HepG2 (cell line): ENCODE results near the gene USP24. TPM values are rescaled to one million over a fixed set of nuclear protein-coding genes. Genes with fewer than 3 reads are reported as not detected.

Experiments used
- ATAC-seq: fragments of 200-7000 bp; cut with Tn5 transposase; 3 replicates; pipeline ENCODE4 v1.9.1; 2020; ENCODE audit warnings: mild to moderate bottlenecking, moderate library complexity
- BruUV-seq: library from RNA; stranded (reverse); fragments of 400-500 nt; replicated peaks from 2 replicates; lab custom pipeline; 2021; lab: Mats Ljungman, UMichigan
- CTCF ChIA-PET: fragments of 300-600 bp; formaldehyde crosslinking; extraction: SDS; loops from one replicate; lab custom pipeline; 2021; ENCODE audit warnings: low total read pairs, inconsistent platforms, low intra/inter-chr PET ratio; lab: Yijun Ruan, JAX
- POLR2A ChIA-PET: fragments of 350-600 bp; sonication (Branson Sonifier 250); formaldehyde crosslinking; loops from one replicate; lab custom pipeline; 2020; ENCODE audit warnings: antibody characterized with exemption, inconsistent platforms; lab: Yijun Ruan, JAX
- DNase-seq: peaks from one replicate; pipeline ENCODE4 v3.0.0-alpha.2; 2015; ENCODE audit warnings: low spot score
- FAIRE-seq: peaks from 3 replicates; lab custom pipeline; 2011; peaks lifted over from hg19 to GRCh38; lab: Jason Lieb, UNC
- H2AFZ ChIP-seq: one replicate; pipeline ENCODE4 v1.6.1; 2011; ENCODE audit warnings: low read length, inconsistent platforms
- H3K27ac ChIP-seq: fragments of 300-600 bp; 3 replicates; pipeline ENCODE4 v1.8.0; 2011; ENCODE audit warnings: mixed run types, mild to moderate bottlenecking, mixed read lengths, low read length, inconsistent platforms; ENCODE audit not compliant: insufficient read depth; ENCODE audit errors: extremely low read length
- H3K27me3 ChIP-seq, 2 experiments: fragments of 200-600 bp in 1 of 2; 2 replicates in 1 of 2; 3 replicates in 1 of 2; pipeline versions ENCODE4 v1.6.0 to v1.8.0; 2011; ENCODE audit warnings: low read length in 2 of 2, mild to moderate bottlenecking in 2 of 2, moderate library complexity in 2 of 2, inconsistent platforms in 1 of 2; ENCODE audit not compliant: insufficient read depth in 2 of 2, control insufficient read depth in 1 of 2
- H3K36me3 ChIP-seq, 2 experiments: fragments of 200-600 bp in 1 of 2; replicated peaks in 1 of 2; 2 replicates in 1 of 2; 3 replicates in 1 of 2; pipeline versions ENCODE4 v1.5.1 to v1.8.0; 2011; ENCODE audit warnings: low read length in 2 of 2, inconsistent platforms in 1 of 2; ENCODE audit not compliant: insufficient read depth in 2 of 2, control insufficient read depth in 1 of 2
- H3K4me1 ChIP-seq: 2 replicates; pipeline ENCODE4 v1.5.1; 2012; ENCODE audit warnings: low read length, inconsistent platforms; ENCODE audit not compliant: insufficient read depth
- H3K4me2 ChIP-seq: 2 replicates; pipeline ENCODE4 v1.6.0; 2011; ENCODE audit warnings: low read depth, low read length, inconsistent platforms
- H3K4me3 ChIP-seq, 3 experiments: fragments of 200-600 bp in 1 of 3; sonication (generic), shearing (Covaris generic) in 1 of 3; replicated peaks in 1 of 3; 2 replicates each; pipeline ENCODE4 v1.5.1; 2011 to 2016; ENCODE audit warnings: low read length in 3 of 3, inconsistent platforms in 2 of 3, low read depth in 2 of 3, mild to moderate bottlenecking in 2 of 3, control low read depth in 1 of 3, mixed read lengths in 1 of 3; ENCODE audit not compliant: insufficient read depth in 1 of 3
- H3K79me2 ChIP-seq: one replicate; pipeline ENCODE4 v1.6.1; 2011; ENCODE audit warnings: low read length, inconsistent platforms; ENCODE audit not compliant: insufficient read depth
- H3K9ac ChIP-seq: 2 replicates; pipeline ENCODE4 v1.6.0; 2011; ENCODE audit warnings: mild to moderate bottlenecking, low read depth, low read length, inconsistent platforms; ENCODE audit not compliant: insufficient read depth
- H3K9me3 ChIP-seq: 2 replicates; pipeline ENCODE4 v1.5.1; 2012; ENCODE audit warnings: mild to moderate bottlenecking, low read length
- H4K20me1 ChIP-seq: 2 replicates; pipeline ENCODE4 v1.6.0; 2011; ENCODE audit warnings: inconsistent platforms, mild to moderate bottlenecking, low read length, moderate library complexity; ENCODE audit not compliant: insufficient read depth
- NFAT5 ChIP-seq: sonication (generic); formaldehyde crosslinking; IDR thresholded peaks from 2 replicates; pipeline ENCODE4 v1.4.0; 2020; ENCODE audit warnings: missing genetic modification reagents
- RXRB ChIP-seq: IDR thresholded peaks from 2 replicates; pipeline ENCODE4 v1.6.1; 2016; ENCODE audit warnings: borderline replicate concordance, missing genetic modification reagents, missing compliant biosample characterization
- SOX6 ChIP-seq, 2 experiments: fragments of 450-650 bp in 1 of 2; sonication (generic) in 1 of 2; formaldehyde crosslinking in 1 of 2; IDR thresholded peaks; 2 replicates each; pipeline versions ENCODE4 v1.4.0 to v1.6.1; 2017 to 2020; ENCODE audit warnings: antibody characterized with exemption in 1 of 2, mild to moderate bottlenecking in 1 of 2, missing genetic modification reagents in 1 of 2
- ZNF24 ChIP-seq: fragments of 450-650 bp; IDR thresholded peaks from 2 replicates; pipeline ENCODE4 v1.6.1; 2017; ENCODE audit warnings: antibody characterized with exemption, mild to moderate bottlenecking
- ZNF513 ChIP-seq: sonication (generic); formaldehyde crosslinking; conservative IDR thresholded peaks from 2 replicates; pipeline ENCODE4 v1.5.0; 2020; ENCODE audit warnings: missing genetic modification reagents
- ZNF547 ChIP-seq: sonication (generic); formaldehyde crosslinking; IDR thresholded peaks from 2 replicates; pipeline ENCODE4 v1.5.1; 2020; ENCODE audit warnings: mild to moderate bottlenecking, missing genetic modification reagents
- WGBS: methylation state at CpG from one replicate; pipeline ENCODE4 v1.1.6; 2017; ENCODE audit warnings: low lambda C conversion rate; 5-methylcytosine and 5-hydroxymethylcytosine counted together
- in situ Hi-C: cut with HindIII; loops from 2 replicates; pipeline ENCODE4 v1.10.0; 2017; ENCODE audit warnings: low pct_unique_long_range_greater_than_20kb; ENCODE audit not compliant: extremely low pct_ligation_motif_present
- intact Hi-C: fragments of 100-400 bp; cut with micrococcal nuclease; formaldehyde crosslinking; loops from one replicate; pipeline ENCODE4 v1.10.0; 2022; ENCODE audit not compliant: unreplicated experiment
- polyA plus RNA-seq, 8 experiments: library from polyadenylated mRNA; depleted of rRNA in 3 of 8; stranded (reverse) in 7 of 8; unstranded in 1 of 8; fragments of >200 nt; fragmentation: Illumina TruSeq in 4 of 8; extraction: Trizol in 4 of 8; gene quantifications; 2 replicates each; pipeline versions ENCODE4 v1.2.1 to v1.2.3, GENCODE V29; 2011 to 2016; ENCODE audit warnings: low read depth in 4 of 8, missing spikeins in 1 of 8, mixed read lengths in 1 of 8; ENCODE audit not compliant: insufficient read depth in 1 of 8
- total RNA-seq, 5 experiments: library from RNA; depleted of rRNA; stranded (reverse); fragments of >200 nt; fragmentation: Illumina TruSeq; extraction: Trizol; gene quantifications; 2 replicates each; pipeline ENCODE4 v1.2.3, GENCODE V29; 2016; ENCODE audit warnings: low read depth in 1 of 5
- TF ChIP-seq, protein P1 (sequence below): sonication (generic); formaldehyde crosslinking; IDR thresholded peaks from 2 replicates; pipeline ENCODE4 v1.8.1; 2023; ENCODE audit warnings: mild to moderate bottlenecking, moderate library complexity, missing genetic modification reagents
- TF ChIP-seq, protein P2 (sequence below): fragments of 450-650 bp; IDR thresholded peaks from 2 replicates; pipeline ENCODE4 v1.6.1; 2016

The USP24 gene
- total and polyA plus RNA-seq, 2 of the 13 experiments (the other 11 are each of a cell fraction or from before 2014, with no cell fraction given): 18.8 to 47.6 TPM

- Histone ChIP-seq H3K27me3 (no peaks in the 10 kb centered on the region), H3K4me3 (no peak overlapping the region), H2AFZ (no peak overlapping the region), H3K4me1 (peaks cover 15% of the 10 kb centered on the region), H4K20me1 (no peaks in the 10 kb centered on the region), H3K9me3 (no peaks in the 10 kb centered on the region), H3K4me2 (no peak overlapping the region), H3K9ac (no peak overlapping the region), H3K27ac (no peak overlapping the region), H3K36me3 (peaks cover 37 to 78% of the 10 kb centered on the region in 2 experiments), H3K79me2 (no peaks in the 10 kb centered on the region)
- ATAC-seq: no peak
- POLR2A ChIA-PET: no interaction called here
- no peak for DNase-seq
- WGBS: 96% methylated on average over 2 of the region's 2 CpGs
- intact Hi-C loops (loop anchor here (10.0 kb wide), 1 partner anchor 200 kb away; no protein-coding TSS in a partner anchor), in situ Hi-C loops (no loop called here)
- no peak for FAIRE-seq
- CTCF ChIA-PET: no interaction called here
- no peak for TF ChIP-seq ZNF547 (CRISPR knock-in tag)
- TF ChIP-seq ZNF24: no peak
- no peak for TF ChIP-seq RXRB (CRISPR knock-in tag)
- TF ChIP-seq NFAT5: no peak
- TF ChIP-seq, protein P1, sequence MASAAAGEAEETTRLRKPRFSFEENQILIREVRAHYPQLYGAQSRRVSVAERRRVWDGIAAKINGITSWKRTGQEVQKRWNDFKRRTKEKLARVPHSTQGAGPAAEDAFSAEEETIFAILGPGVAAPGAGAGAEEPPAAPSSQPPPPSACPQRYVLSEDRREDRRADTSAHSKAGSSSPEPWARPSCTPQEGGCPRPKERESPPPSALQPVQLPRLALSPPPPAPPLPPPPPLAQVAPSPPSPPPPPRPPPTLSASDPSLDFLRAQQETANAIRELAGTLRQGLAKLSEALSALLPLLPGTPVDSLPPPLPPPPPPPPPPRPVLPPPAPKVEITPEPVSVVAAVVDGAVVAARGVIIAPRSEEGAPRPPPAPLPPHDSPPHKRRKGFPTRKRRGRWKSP (CRISPR knock-in tag): no peak
- TF ChIP-seq, protein P2, sequence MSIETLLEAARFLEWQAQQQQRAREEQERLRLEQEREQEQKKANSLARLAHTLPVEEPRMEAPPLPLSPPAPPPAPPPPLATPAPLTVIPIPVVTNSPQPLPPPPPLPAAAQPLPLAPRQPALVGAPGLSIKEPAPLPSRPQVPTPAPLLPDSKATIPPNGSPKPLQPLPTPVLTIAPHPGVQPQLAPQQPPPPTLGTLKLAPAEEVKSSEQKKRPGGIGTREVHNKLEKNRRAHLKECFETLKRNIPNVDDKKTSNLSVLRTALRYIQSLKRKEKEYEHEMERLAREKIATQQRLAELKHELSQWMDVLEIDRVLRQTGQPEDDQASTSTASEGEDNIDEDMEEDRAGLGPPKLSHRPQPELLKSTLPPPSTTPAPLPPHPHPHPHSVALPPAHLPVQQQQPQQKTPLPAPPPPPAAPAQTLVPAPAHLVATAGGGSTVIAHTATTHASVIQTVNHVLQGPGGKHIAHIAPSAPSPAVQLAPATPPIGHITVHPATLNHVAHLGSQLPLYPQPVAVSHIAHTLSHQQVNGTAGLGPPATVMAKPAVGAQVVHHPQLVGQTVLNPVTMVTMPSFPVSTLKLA: no peak
- no peak for TF ChIP-seq ZNF513
- no peak for TF ChIP-seq SOX6 (IDR thresholded peaks at IDR 0.05)
- no peak for TF ChIP-seq SOX6 (CRISPR knock-in tag; IDR thresholded peaks at IDR 0.05)
- BruUV-seq: no TSS peak
Measured at GRCh38 chr1:55074455-55074854, 140.7 kb downstream of the USP24 start.
